HepG2 (cell line): ENCODE data around the gene HAUS5. TPM values are rescaled to one million over a fixed set of nuclear protein-coding genes. Genes with fewer than 3 reads are reported as not detected.

Source experiments
- ATAC-seq: fragments of 200-7000 bp; cut with Tn5 transposase; 3 replicates; pipeline ENCODE4 v1.9.1; 2020; ENCODE audit warnings: mild to moderate bottlenecking, moderate library complexity
- BruUV-seq: library from RNA; stranded (reverse); fragments of 400-500 nt; replicated peaks from 2 replicates; lab custom pipeline; 2021; lab: Mats Ljungman, UMichigan
- CTCF ChIA-PET: fragments of 300-600 bp; formaldehyde crosslinking; extraction: SDS; loops from one replicate; lab custom pipeline; 2021; ENCODE audit warnings: low total read pairs, inconsistent platforms, low intra/inter-chr PET ratio; lab: Yijun Ruan, JAX
- POLR2A ChIA-PET: fragments of 350-600 bp; sonication (Branson Sonifier 250); formaldehyde crosslinking; loops from one replicate; lab custom pipeline; 2020; ENCODE audit warnings: antibody characterized with exemption, inconsistent platforms; lab: Yijun Ruan, JAX
- DNase-seq: peaks from one replicate; pipeline ENCODE4 v3.0.0-alpha.2; 2015; ENCODE audit warnings: low spot score
- FAIRE-seq: peaks from 3 replicates; lab custom pipeline; 2011; peaks lifted over from hg19 to GRCh38; lab: Jason Lieb, UNC
- H2AFZ ChIP-seq: one replicate; pipeline ENCODE4 v1.6.1; 2011; ENCODE audit warnings: low read length, inconsistent platforms
- H3K27ac ChIP-seq: fragments of 300-600 bp; 3 replicates; pipeline ENCODE4 v1.8.0; 2011; ENCODE audit warnings: mixed run types, mild to moderate bottlenecking, mixed read lengths, low read length, inconsistent platforms; ENCODE audit not compliant: insufficient read depth; ENCODE audit errors: extremely low read length
- H3K27me3 ChIP-seq, 2 experiments: fragments of 200-600 bp in 1 of 2; 2 replicates in 1 of 2; 3 replicates in 1 of 2; pipeline versions ENCODE4 v1.6.0 to v1.8.0; 2011; ENCODE audit warnings: low read length in 2 of 2, mild to moderate bottlenecking in 2 of 2, moderate library complexity in 2 of 2, inconsistent platforms in 1 of 2; ENCODE audit not compliant: insufficient read depth in 2 of 2, control insufficient read depth in 1 of 2
- H3K36me3 ChIP-seq, 2 experiments: fragments of 200-600 bp in 1 of 2; replicated peaks in 1 of 2; 2 replicates in 1 of 2; 3 replicates in 1 of 2; pipeline versions ENCODE4 v1.5.1 to v1.8.0; 2011; ENCODE audit warnings: low read length in 2 of 2, inconsistent platforms in 1 of 2; ENCODE audit not compliant: insufficient read depth in 2 of 2, control insufficient read depth in 1 of 2
- H3K4me1 ChIP-seq: 2 replicates; pipeline ENCODE4 v1.5.1; 2012; ENCODE audit warnings: low read length, inconsistent platforms; ENCODE audit not compliant: insufficient read depth
- H3K4me2 ChIP-seq: 2 replicates; pipeline ENCODE4 v1.6.0; 2011; ENCODE audit warnings: low read depth, low read length, inconsistent platforms
- H3K4me3 ChIP-seq, 3 experiments: fragments of 200-600 bp in 1 of 3; sonication (generic), shearing (Covaris generic) in 1 of 3; replicated peaks in 1 of 3; 2 replicates each; pipeline ENCODE4 v1.5.1; 2011 to 2016; ENCODE audit warnings: low read length in 3 of 3, inconsistent platforms in 2 of 3, low read depth in 2 of 3, mild to moderate bottlenecking in 2 of 3, control low read depth in 1 of 3, mixed read lengths in 1 of 3; ENCODE audit not compliant: insufficient read depth in 1 of 3
- H3K79me2 ChIP-seq: one replicate; pipeline ENCODE4 v1.6.1; 2011; ENCODE audit warnings: low read length, inconsistent platforms; ENCODE audit not compliant: insufficient read depth
- H3K9ac ChIP-seq: 2 replicates; pipeline ENCODE4 v1.6.0; 2011; ENCODE audit warnings: mild to moderate bottlenecking, low read depth, low read length, inconsistent platforms; ENCODE audit not compliant: insufficient read depth
- H3K9me3 ChIP-seq: 2 replicates; pipeline ENCODE4 v1.5.1; 2012; ENCODE audit warnings: mild to moderate bottlenecking, low read length
- H4K20me1 ChIP-seq: 2 replicates; pipeline ENCODE4 v1.6.0; 2011; ENCODE audit warnings: inconsistent platforms, mild to moderate bottlenecking, low read length, moderate library complexity; ENCODE audit not compliant: insufficient read depth
- DMAP1 ChIP-seq: IDR thresholded peaks from 2 replicates; pipeline ENCODE4 v1.6.1; 2016
- ISL2 ChIP-seq: sonication (generic); formaldehyde crosslinking; IDR thresholded peaks from 2 replicates; pipeline ENCODE4 v1.5.0; 2020; ENCODE audit warnings: missing genetic modification reagents
- MAFG ChIP-seq: sonication (generic); formaldehyde crosslinking; IDR thresholded peaks from 2 replicates; pipeline ENCODE4 v1.5.1; 2020; ENCODE audit warnings: mild to moderate bottlenecking, missing genetic modification reagents
- NR2F2 ChIP-seq: IDR thresholded peaks from 2 replicates; pipeline ENCODE4 v1.6.1; 2012; ENCODE audit warnings: low read depth, inconsistent platforms, borderline replicate concordance
- NR2F6 ChIP-seq, 2 experiments: IDR thresholded peaks; 2 replicates each; pipeline ENCODE4 v1.6.1; 2016; ENCODE audit warnings: antibody characterized with exemption in 1 of 2, mild to moderate bottlenecking in 1 of 2
- TBX3 ChIP-seq: fragments of 450-650 bp; IDR thresholded peaks from 2 replicates; pipeline ENCODE4 v1.6.1; 2017; ENCODE audit warnings: antibody characterized with exemption, mild to moderate bottlenecking, inconsistent platforms, borderline replicate concordance
- ZBTB38 ChIP-seq: sonication (generic); formaldehyde crosslinking; IDR thresholded peaks from 2 replicates; pipeline ENCODE4 v1.5.1; 2020; ENCODE audit warnings: mild to moderate bottlenecking, missing genetic modification reagents
- ZFP36L2 ChIP-seq: sonication (generic); formaldehyde crosslinking; IDR thresholded peaks from 2 replicates; pipeline ENCODE4 v1.4.0; 2020; ENCODE audit warnings: missing genetic modification reagents
- ZNF34 ChIP-seq: sonication (generic); formaldehyde crosslinking; IDR thresholded peaks from 2 replicates; pipeline ENCODE4 v1.4.0; 2020; ENCODE audit warnings: mild to moderate bottlenecking, missing genetic modification reagents, borderline replicate concordance
- ZNF543 ChIP-seq: sonication (generic); formaldehyde crosslinking; IDR thresholded peaks from 2 replicates; pipeline ENCODE4 v1.4.0; 2020; ENCODE audit warnings: mild to moderate bottlenecking, missing genetic modification reagents
- ZNF572 ChIP-seq: sonication (generic); formaldehyde crosslinking; IDR thresholded peaks from 2 replicates; pipeline ENCODE4 v1.5.1; 2020; ENCODE audit warnings: mild to moderate bottlenecking, missing genetic modification reagents
- ZNF7 ChIP-seq: IDR thresholded peaks from 2 replicates; pipeline ENCODE4 v1.6.1; 2016; ENCODE audit warnings: missing biosample characterization, missing genetic modification reagents
- ZSCAN31 ChIP-seq: sonication (generic); formaldehyde crosslinking; IDR thresholded peaks from 2 replicates; pipeline ENCODE4 v1.5.0; 2020; ENCODE audit warnings: low read depth, mild to moderate bottlenecking, missing genetic modification reagents
- WGBS: methylation state at CpG from one replicate; pipeline ENCODE4 v1.1.6; 2017; ENCODE audit warnings: low lambda C conversion rate; 5-methylcytosine and 5-hydroxymethylcytosine counted together
- in situ Hi-C: cut with HindIII; loops from 2 replicates; pipeline ENCODE4 v1.10.0; 2017; ENCODE audit warnings: low pct_unique_long_range_greater_than_20kb; ENCODE audit not compliant: extremely low pct_ligation_motif_present
- intact Hi-C: fragments of 100-400 bp; cut with micrococcal nuclease; formaldehyde crosslinking; loops from one replicate; pipeline ENCODE4 v1.10.0; 2022; ENCODE audit not compliant: unreplicated experiment
- polyA plus RNA-seq, 8 experiments: library from polyadenylated mRNA; depleted of rRNA in 3 of 8; stranded (reverse) in 7 of 8; unstranded in 1 of 8; fragments of >200 nt; fragmentation: Illumina TruSeq in 4 of 8; extraction: Trizol in 4 of 8; gene quantifications; 2 replicates each; pipeline versions ENCODE4 v1.2.1 to v1.2.3, GENCODE V29; 2011 to 2016; ENCODE audit warnings: low read depth in 4 of 8, missing spikeins in 1 of 8, mixed read lengths in 1 of 8; ENCODE audit not compliant: insufficient read depth in 1 of 8
- total RNA-seq, 5 experiments: library from RNA; depleted of rRNA; stranded (reverse); fragments of >200 nt; fragmentation: Illumina TruSeq; extraction: Trizol; gene quantifications; 2 replicates each; pipeline ENCODE4 v1.2.3, GENCODE V29; 2016; ENCODE audit warnings: low read depth in 1 of 5
- TF ChIP-seq, protein P1 (sequence below): sonication (generic); formaldehyde crosslinking; IDR thresholded peaks from 2 replicates; pipeline ENCODE4 v1.5.1; 2020; ENCODE audit warnings: mild to moderate bottlenecking, missing genetic modification reagents, borderline replicate concordance
- TF ChIP-seq, protein P2 (sequence below): sonication (generic); formaldehyde crosslinking; IDR thresholded peaks from 2 replicates; pipeline ENCODE4 v1.8.1; 2023; ENCODE audit warnings: mild to moderate bottlenecking, moderate library complexity, missing genetic modification reagents
- TF ChIP-seq, protein P3 (sequence below): sonication (generic); formaldehyde crosslinking; conservative IDR thresholded peaks from 2 replicates; pipeline ENCODE4 v1.4.0; 2020; ENCODE audit warnings: missing genetic modification reagents

HAUS5 gene
- total and polyA plus RNA-seq, 2 of the 13 experiments (the other 11 are each of a cell fraction or from before 2014, with no cell fraction given): 10.3 to 17.7 TPM

DNA sequence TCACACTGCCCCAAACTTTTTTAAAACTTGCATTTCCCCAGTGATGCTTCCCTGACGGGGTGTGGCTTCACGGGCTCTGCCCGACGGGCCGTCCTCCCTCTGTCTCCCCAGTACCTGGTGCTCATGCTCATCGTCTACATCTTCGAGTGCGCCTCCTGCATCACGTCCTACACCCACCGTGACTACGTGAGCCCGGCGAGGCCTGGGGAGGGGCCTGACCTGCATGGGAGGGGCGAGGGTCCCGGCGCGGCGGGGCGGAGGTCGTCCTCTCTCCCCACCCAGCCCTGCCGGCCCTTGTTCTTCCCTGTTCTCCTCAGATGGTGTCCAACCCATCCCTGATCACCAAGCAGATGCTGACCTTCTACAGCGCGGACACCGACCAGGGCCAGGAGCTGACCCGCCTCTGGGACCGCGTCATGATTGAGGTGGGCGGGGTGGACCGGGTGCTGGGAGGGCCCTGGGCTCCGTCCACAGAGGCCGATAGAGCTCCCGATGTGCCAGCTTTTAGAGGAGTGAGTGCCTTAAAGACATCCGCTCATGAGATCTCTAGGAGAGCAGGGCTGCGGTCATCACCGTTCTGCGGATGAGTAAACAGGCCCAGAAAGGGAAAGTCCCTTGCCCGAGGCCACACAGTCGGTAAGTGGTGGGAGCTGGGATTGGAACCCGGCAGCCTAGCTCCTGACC, 60.7 kb downstream of the HAUS5 start:
- intact Hi-C loops: no loop called here
- TF ChIP-seq ZNF543 (CRISPR knock-in tag) (no peak), ZNF572 (CRISPR knock-in tag) (no peak), ISL2 (CRISPR knock-in tag) (no peak), ZNF34 (CRISPR knock-in tag) (no peak), DMAP1 (CRISPR knock-in tag) (no peak), TBX3 (no peak), ZSCAN31 (CRISPR knock-in tag) (no peak), NR2F2 (no peak), ZBTB38 (CRISPR knock-in tag) (peak; percentile 31; the same call in 1 of the 2 replicates), ZFP36L2 (CRISPR knock-in tag) (no peak), MAFG (CRISPR knock-in tag) (no peak), ZNF7 (CRISPR knock-in tag) (no peak), NR2F6 (IDR thresholded peaks at IDR 0.05) (no peak), NR2F6 (CRISPR knock-in tag; IDR thresholded peaks at IDR 0.05) (no peak)
- TF ChIP-seq, protein P1, sequence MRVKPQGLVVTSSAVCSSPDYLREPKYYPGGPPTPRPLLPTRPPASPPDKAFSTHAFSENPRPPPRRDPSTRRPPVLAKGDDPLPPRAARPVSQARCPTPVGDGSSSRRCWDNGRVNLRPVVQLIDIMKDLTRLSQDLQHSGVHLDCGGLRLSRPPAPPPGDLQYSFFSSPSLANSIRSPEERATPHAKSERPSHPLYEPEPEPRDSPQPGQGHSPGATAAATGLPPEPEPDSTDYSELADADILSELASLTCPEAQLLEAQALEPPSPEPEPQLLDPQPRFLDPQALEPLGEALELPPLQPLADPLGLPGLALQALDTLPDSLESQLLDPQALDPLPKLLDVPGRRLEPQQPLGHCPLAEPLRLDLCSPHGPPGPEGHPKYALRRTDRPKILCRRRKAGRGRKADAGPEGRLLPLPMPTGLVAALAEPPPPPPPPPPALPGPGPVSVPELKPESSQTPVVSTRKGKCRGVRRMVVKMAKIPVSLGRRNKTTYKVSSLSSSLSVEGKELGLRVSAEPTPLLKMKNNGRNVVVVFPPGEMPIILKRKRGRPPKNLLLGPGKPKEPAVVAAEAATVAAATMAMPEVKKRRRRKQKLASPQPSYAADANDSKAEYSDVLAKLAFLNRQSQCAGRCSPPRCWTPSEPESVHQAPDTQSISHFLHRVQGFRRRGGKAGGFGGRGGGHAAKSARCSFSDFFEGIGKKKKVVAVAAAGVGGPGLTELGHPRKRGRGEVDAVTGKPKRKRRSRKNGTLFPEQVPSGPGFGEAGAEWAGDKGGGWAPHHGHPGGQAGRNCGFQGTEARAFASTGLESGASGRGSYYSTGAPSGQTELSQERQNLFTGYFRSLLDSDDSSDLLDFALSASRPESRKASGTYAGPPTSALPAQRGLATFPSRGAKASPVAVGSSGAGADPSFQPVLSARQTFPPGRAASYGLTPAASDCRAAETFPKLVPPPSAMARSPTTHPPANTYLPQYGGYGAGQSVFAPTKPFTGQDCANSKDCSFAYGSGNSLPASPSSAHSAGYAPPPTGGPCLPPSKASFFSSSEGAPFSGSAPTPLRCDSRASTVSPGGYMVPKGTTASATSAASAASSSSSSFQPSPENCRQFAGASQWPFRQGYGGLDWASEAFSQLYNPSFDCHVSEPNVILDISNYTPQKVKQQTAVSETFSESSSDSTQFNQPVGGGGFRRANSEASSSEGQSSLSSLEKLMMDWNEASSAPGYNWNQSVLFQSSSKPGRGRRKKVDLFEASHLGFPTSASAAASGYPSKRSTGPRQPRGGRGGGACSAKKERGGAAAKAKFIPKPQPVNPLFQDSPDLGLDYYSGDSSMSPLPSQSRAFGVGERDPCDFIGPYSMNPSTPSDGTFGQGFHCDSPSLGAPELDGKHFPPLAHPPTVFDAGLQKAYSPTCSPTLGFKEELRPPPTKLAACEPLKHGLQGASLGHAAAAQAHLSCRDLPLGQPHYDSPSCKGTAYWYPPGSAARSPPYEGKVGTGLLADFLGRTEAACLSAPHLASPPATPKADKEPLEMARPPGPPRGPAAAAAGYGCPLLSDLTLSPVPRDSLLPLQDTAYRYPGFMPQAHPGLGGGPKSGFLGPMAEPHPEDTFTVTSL (CRISPR knock-in tag): no peak
- TF ChIP-seq, protein P2, sequence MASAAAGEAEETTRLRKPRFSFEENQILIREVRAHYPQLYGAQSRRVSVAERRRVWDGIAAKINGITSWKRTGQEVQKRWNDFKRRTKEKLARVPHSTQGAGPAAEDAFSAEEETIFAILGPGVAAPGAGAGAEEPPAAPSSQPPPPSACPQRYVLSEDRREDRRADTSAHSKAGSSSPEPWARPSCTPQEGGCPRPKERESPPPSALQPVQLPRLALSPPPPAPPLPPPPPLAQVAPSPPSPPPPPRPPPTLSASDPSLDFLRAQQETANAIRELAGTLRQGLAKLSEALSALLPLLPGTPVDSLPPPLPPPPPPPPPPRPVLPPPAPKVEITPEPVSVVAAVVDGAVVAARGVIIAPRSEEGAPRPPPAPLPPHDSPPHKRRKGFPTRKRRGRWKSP (CRISPR knock-in tag): no peak
- TF ChIP-seq, protein P3, sequence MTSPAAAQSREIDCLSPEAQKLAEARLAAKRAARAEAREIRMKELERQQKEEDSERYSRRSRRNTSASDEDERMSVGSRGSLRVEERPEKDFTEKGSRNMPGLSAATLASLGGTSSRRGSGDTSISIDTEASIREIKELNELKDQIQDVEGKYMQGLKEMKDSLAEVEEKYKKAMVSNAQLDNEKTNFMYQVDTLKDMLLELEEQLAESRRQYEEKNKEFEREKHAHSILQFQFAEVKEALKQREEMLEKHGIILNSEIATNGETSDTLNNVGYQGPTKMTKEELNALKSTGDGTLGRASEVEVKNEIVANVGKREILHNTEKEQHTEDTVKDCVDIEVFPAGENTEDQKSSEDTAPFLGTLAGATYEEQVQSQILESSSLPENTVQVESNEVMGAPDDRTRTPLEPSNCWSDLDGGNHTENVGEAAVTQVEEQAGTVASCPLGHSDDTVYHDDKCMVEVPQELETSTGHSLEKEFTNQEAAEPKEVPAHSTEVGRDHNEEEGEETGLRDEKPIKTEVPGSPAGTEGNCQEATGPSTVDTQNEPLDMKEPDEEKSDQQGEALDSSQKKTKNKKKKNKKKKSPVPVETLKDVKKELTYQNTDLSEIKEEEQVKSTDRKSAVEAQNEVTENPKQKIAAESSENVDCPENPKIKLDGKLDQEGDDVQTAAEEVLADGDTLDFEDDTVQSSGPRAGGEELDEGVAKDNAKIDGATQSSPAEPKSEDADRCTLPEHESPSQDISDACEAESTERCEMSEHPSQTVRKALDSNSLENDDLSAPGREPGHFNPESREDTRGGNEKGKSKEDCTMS (CRISPR knock-in tag): no peak

More for the DNA sequence above, 60.7 kb downstream of the HAUS5 start:
- Histone ChIP-seq H3K4me3 (peak overlapping the region; percentile 59 to 83 (median 62)), H3K36me3 (no peaks in the 10 kb centered on the region), H3K9me3 (no peaks in the 10 kb centered on the region), H3K9ac (peak overlapping the region; percentile 41; the same call in 1 of the 2 replicates), H4K20me1 (no peaks in the 10 kb centered on the region), H2AFZ (peak overlapping the region; percentile 94), H3K27ac (no peak overlapping the region), H3K4me1 (peaks cover 41% of the 10 kb centered on the region), H3K27me3 (0 out of 5 replicates have a peak, but pooled peaks cover 0 to 4% of the 10 kb centered on the region in 2 experiments), H3K79me2 (no peaks in the 10 kb centered on the region), H3K4me2 (peak overlapping the region; percentile 88)
- DNase-seq (peak; percentile 24), FAIRE-seq (no peak), ATAC-seq (peak; percentile 89)
- WGBS: 2% methylated on average over 38 of the region's 39 CpGs
- CTCF ChIA-PET: no interaction called here
- POLR2A ChIA-PET: interaction anchor here (0.7 to 1.2 kb wide), 4 partner anchors 12 to 32 kb away, joined by 3 to 10 read pairs (median 4); no protein-coding TSS in a partner anchor
- BruUV-seq: no TSS peak
- in situ Hi-C loops: no loop called here
